Upper lobe of left lung (tissue), 6 donors: ENCODE data around the gene PPL. TPM values are rescaled to one million over a fixed set of nuclear protein-coding genes. Genes with fewer than 3 reads are reported as not detected.
A peak's percentile ranks its signal among the peaks of the same experiment; 100 is the strongest.

Experiments used
- ATAC-seq, 2 donors: fragments of 200-7000 bp; cut with Tn5 transposase; one replicate each; pipeline ENCODE4 v1.9.1; 2022; ENCODE audit warnings: mild to moderate bottlenecking in 2 of 2, moderate library complexity in 2 of 2; ENCODE audit not compliant: low FRiP score in 2 of 2
- DNase-seq, 2 donors: peaks; one replicate each; pipeline ENCODE4 v3.0.0-alpha.2; 2019 to 2020
- H3K27ac ChIP-seq, 4 donors: fragments of 200-600 bp; sonication (generic); one replicate each; pipeline ENCODE4 v1.5.1; 2016 to 2019
- H3K27me3 ChIP-seq, 4 donors: fragments of 200-600 bp; sonication (generic); one replicate each; pipeline ENCODE4 v1.5.1; 2017 to 2019
- H3K36me3 ChIP-seq, 4 donors: fragments of 200-600 bp; sonication (generic); one replicate each; pipeline ENCODE4 v1.5.1; 2016 to 2019
- H3K4me1 ChIP-seq, 4 donors: fragments of 200-600 bp; sonication (generic); one replicate each; pipeline ENCODE4 v1.5.1; 2018 to 2019
- H3K4me3 ChIP-seq, 4 donors: fragments of 200-600 bp; sonication (generic); one replicate each; pipeline ENCODE4 v1.5.1; 2017 to 2019; ENCODE audit warnings: mild to moderate bottlenecking in 2 of 4, moderate library complexity in 1 of 4
- H3K9me3 ChIP-seq, 4 donors: fragments of 200-600 bp; sonication (generic); one replicate each; pipeline ENCODE4 v1.5.1; 2018 to 2019
- EP300 ChIP-seq, 4 donors: sonication (generic); formaldehyde crosslinking; IDR thresholded peaks; one replicate each; pipeline ENCODE4 v1.5.1; 2017; ENCODE audit warnings: antibody characterized with exemption in 4 of 4, control low read depth in 2 of 4
- POLR2A ChIP-seq, 4 donors: fragments of 450-650 bp; IDR thresholded peaks; one replicate each; pipeline ENCODE4 v1.5.1; 2016 to 2017; ENCODE audit warnings: antibody characterized with exemption in 4 of 4, mild to moderate bottlenecking in 2 of 4
- POLR2AphosphoS5 ChIP-seq, 2 donors: sonication (generic); formaldehyde crosslinking; IDR thresholded peaks; one replicate each; pipeline ENCODE4 v1.5.1; 2017; ENCODE audit warnings: antibody characterized with exemption in 2 of 2
- WGBS, 2 donors: methylation state at CpG; one replicate each; pipeline ENCODE4 v1.1.5; 2017 to 2018; 5-methylcytosine and 5-hydroxymethylcytosine counted together
- total RNA-seq, 6 donors: library from RNA; depleted of rRNA in 4 of 6; stranded (reverse); fragments of >200 nt in 4 of 6; gene quantifications; one replicate each; pipeline versions ENCODE4 v1.1.0 to v1.2.1, GENCODE V29; 2016 to 2021
- TF ChIP-seq, protein P1 (sequence below), 6 experiments: fragments of 450-650 bp in 4 of 6; fragments of 200-600 bp in 2 of 6; sonication (generic) in 2 of 6; IDR thresholded peaks; one replicate each; pipeline ENCODE4 v1.5.1; 2016 to 2019; ENCODE audit warnings: antibody characterized with exemption in 6 of 6
- donor health status: DM: no; HTN: no; CAD: no; lungs with moderate emphysema.
- donor health status: DM: no; HTN: yes; CAD: no; lungs with severe emphysema.

PPL gene
- 100 to 1,000 TPM in 5 of 6 donors, 10 to 100 TPM in 1; 72.7 to 156 (median 132) TPM for total RNA-seq

DNA sequence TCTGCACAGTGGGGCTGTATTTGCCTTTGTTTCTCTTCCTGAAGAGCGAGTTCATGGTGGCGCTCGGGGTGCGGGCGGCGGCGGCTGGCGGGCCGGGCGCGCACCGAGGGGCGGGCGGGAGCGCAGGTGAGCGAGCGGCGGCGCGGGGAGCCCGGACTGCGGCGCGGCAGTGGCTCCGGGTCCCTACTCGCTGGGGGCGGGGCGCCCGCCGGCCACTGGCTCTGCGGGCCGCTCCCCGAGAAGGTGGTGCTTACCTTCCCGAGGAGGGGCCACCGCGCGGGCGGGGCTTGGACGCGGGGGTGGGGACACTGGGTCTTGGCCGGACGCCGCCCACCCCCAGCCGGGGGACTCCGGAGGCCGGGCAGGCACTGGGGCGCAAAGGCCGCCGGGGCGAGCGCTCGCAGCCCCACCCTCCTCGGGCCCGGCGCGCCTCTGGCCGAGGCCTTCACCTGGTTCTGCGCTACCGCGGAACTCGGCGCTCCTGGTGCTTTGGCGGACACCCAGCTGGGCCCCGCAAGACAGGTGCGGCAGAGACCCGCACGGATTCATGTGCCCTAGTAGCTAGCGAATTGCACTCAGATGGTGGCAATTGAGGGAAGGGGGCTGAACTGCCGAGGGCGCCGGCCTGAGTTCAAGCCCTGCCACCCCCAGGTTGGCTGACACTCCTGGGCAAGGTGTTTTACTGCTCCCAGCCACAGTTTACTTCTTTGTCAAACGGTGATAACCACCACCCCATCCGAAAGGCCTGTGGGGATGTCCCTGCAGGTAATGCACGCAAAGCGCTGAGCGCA, at the start of gene PPL:
TSS of gene PPL (minus strand) at position 158 of the 791 bp plus-strand sequence. CDS start at position 55, 103 bp downstream.
- TF ChIP-seq POLR2AphosphoS5 (IDR thresholded peaks at IDR 0.05) (peak in 1 of 2 donors; percentile 9), EP300 (IDR thresholded peaks at IDR 0.05) (no peak), POLR2A (IDR thresholded peaks at IDR 0.05) (peak in 2 of 4 donors; percentile 12 to 67)
- TF ChIP-seq, protein P1, sequence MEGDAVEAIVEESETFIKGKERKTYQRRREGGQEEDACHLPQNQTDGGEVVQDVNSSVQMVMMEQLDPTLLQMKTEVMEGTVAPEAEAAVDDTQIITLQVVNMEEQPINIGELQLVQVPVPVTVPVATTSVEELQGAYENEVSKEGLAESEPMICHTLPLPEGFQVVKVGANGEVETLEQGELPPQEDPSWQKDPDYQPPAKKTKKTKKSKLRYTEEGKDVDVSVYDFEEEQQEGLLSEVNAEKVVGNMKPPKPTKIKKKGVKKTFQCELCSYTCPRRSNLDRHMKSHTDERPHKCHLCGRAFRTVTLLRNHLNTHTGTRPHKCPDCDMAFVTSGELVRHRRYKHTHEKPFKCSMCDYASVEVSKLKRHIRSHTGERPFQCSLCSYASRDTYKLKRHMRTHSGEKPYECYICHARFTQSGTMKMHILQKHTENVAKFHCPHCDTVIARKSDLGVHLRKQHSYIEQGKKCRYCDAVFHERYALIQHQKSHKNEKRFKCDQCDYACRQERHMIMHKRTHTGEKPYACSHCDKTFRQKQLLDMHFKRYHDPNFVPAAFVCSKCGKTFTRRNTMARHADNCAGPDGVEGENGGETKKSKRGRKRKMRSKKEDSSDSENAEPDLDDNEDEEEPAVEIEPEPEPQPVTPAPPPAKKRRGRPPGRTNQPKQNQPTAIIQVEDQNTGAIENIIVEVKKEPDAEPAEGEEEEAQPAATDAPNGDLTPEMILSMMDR (IDR thresholded peaks at IDR 0.05), result no peak
- Histone ChIP-seq H3K36me3 (no peaks in the 10 kb centered on the region), H3K9me3 (no peaks in the 10 kb centered on the region), H3K4me1 (peaks cover 12 to 45% (median 36%) of the 10 kb centered on the region in 4 donors), H3K4me3 (peak within 1 kb of the TSS; percentile 30 to 77 (median 66)), H3K27ac (peak within 1 kb of the TSS; percentile 80 to 87 (median 86)), H3K27me3 (peaks cover 0 to 14% (median 7%) of the 10 kb centered on the region in 4 donors)
- 7 to 18% methylated on average over 18 to 31 of the region's 76 CpGs for WGBS, 2 donors
- ATAC-seq (peak; percentile 53 to 83), DNase-seq (peak; percentile 93 to 98)

- ATAC-seq (no peak), DNase-seq (no peak)
- H3K4me1 ChIP-seq, result peaks cover 0 to 10% (median 1%) of the 10 kb centered on the region in 4 donors
- TF ChIP-seq POLR2A (IDR thresholded peaks at IDR 0.05) (no peak), POLR2AphosphoS5 (IDR thresholded peaks at IDR 0.05) (no peak)
- 72 to 83% methylated on average over 5 of the region's 5 CpGs for WGBS, 2 donors
- H3K9me3 ChIP-seq, result peaks cover 0 to 4% (median 0%) of the 10 kb centered on the region in 4 donors
- no peak overlapping the region for H3K4me3 ChIP-seq
- no peak overlapping the region for H3K27ac ChIP-seq
- peaks cover 0 to 17% (median 13%) of the 10 kb centered on the region in 4 donors for H3K27me3 ChIP-seq
- H3K36me3 ChIP-seq, result no peaks in the 10 kb centered on the region
Measured at GRCh38 chr16:4984174-4984990, 47.4 kb upstream of the PPL start.

DNA sequence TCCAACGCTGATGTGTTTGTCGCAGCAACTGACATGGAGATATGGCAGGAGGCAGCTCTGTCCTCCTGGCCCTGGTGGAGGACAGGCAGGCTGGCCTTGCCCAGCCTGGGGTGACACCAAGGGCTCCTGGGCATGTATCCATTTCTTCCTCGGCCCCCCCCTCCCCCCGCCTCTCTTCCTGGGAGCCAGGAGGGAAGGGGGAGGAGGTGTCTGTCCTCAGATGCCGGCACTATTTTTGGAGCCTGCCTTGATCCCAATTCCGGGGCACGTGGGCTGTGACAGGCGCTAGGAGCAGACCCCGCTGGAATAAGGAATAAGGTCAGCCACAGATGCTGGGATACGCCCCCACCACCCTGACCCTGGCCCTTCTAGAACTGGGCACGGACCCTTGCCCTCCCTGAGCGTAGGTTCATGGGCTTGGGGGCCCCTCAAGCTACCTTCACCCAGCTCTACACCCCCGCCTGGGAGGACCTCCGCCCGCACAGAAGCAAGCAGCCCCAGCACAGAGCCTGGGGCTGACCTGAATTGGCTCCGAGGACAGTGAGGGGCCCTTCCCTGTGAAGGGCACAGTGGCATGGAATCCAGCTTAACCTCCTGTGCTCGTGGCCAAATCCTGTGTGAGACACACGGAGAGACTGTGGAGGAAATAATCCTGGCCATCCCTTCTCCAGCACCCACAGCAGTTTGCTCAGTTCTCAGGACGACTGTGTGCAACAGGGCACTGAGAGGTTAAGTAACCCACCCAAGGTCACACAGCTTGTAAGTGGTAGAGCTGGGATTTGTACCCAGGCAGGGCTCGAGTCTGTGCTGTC, 45.3 kb upstream of the PPL start:
- Histone ChIP-seq H3K4me1 (no peaks in the 10 kb centered on the region), H3K27ac (no peak overlapping the region), H3K4me3 (no peak overlapping the region), H3K36me3 (no peaks in the 10 kb centered on the region), H3K27me3 (peaks cover 0 to under 1% (median 0%) of the 10 kb centered on the region in 4 donors), H3K9me3 (peaks cover 0 to 4% (median 0%) of the 10 kb centered on the region in 4 donors)
- DNase-seq, result no peak
- WGBS, 2 donors, result 37 to 46% methylated on average over 14 to 18 of the region's 20 CpGs
- TF ChIP-seq EP300 (IDR thresholded peaks at IDR 0.05) (no peak), POLR2A (IDR thresholded peaks at IDR 0.05) (no peak), POLR2AphosphoS5 (IDR thresholded peaks at IDR 0.05) (no peak)
- TF ChIP-seq, protein P1 (IDR thresholded peaks at IDR 0.05), result no peak
- peak; percentile 8 to 64 for ATAC-seq

DNA sequence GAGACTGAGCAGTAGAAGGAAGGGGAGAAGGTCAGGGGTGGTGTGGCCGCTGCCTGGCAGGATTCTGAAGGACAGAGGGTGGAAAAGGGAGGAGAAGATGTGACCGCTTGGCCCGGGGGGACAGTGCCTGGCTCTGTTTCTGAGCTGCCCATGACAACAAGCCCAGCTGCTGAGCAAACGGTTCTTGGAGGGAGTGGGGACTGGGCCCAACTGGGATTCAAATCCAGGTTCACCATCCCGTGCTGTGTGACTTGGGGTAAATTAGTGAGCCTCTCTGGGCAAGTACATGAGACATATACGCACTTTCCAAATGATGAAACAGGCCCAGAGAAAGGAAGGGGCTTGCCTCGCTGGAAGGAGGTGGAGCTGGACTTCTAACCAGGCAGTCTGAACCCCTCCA, 44.5 kb upstream of the PPL start:
- DNase-seq (no peak), ATAC-seq (no peak)
- H3K4me1 ChIP-seq, result no peaks in the 10 kb centered on the region
- no peak overlapping the region for H3K27ac ChIP-seq
- H3K4me3 ChIP-seq, result no peak overlapping the region
- WGBS, 2 donors, result 75 to 84% methylated on average over 6 to 7 of the region's 7 CpGs
- H3K9me3 ChIP-seq, result peaks cover 0 to 4% (median 0%) of the 10 kb centered on the region in 4 donors
- no peaks in the 10 kb centered on the region for H3K36me3 ChIP-seq
- TF ChIP-seq, protein P1 (IDR thresholded peaks at IDR 0.05), result no peak
- TF ChIP-seq POLR2AphosphoS5 (IDR thresholded peaks at IDR 0.05) (no peak), EP300 (IDR thresholded peaks at IDR 0.05) (no peak), POLR2A (IDR thresholded peaks at IDR 0.05) (no peak)
- no peaks in the 10 kb centered on the region for H3K27me3 ChIP-seq
